Measurements from ENCODE around the gene PAWR. TPM values are rescaled to one million over a fixed set of nuclear protein-coding genes. Genes with fewer than 3 reads are reported as not detected.
A peak's percentile ranks its signal among the peaks of the same experiment; 100 is the strongest.
"Not testable (repeated sequence)": the region's sequence is repeated elsewhere in the genome, so short reads cannot be mapped to it uniquely, and the experiment has no call there.

The PAWR gene
- total RNA-seq, 1 donor: 8.7 TPM

DNA sequence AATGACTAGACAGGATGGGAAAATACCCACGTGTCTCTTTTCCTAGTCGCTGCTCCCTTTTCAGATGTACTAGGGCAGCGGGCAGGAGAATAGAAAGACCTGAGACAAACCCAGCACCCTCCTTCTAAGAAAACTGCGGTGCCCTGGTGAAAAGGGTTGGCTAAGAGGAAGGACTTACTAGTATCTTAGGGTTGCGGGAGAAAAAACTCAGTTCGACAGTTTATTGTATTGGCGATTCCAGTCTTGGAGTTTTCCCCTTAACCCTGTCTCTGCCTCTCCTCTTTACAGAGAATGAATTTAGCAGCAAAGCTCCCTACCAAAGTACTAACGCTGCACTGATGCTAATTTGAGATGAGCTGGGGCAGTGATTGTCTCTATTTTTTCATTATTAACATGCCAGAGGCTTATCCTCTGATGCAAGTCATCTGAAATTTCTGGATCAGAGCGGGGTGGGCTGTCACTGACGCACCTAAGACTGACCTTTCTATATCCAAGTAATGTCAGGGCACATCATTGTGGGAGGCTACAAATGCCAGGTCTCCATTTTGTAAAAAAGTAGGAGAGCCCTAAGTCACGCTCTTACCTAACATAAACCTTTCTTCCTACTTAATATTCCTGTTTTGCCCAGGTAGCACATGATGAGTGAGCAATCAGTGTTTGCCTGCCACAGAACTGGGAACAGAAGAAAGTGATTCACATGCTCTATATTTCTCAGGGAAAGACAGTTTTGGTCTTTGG is 916 bp upstream of the PAWR start:
- peaks cover 34% of the 10 kb centered on the region for H3K27me3 ChIP-seq (ENCODE audit: insufficient read depth, low read length)
- peak overlapping the region; percentile 48 for H3K4me3 ChIP-seq (ENCODE audit: low read length)

GRCh38 chr12:79690142-79690637 is 574 bp downstream of the PAWR start:
- Histone ChIP-seq H3K27me3 (ENCODE audit: insufficient read depth, low read length) (peaks cover 34% of the 10 kb centered on the region), H3K4me3 (ENCODE audit: low read length) (peak overlapping the region; percentile 48), H3K9me3 (ENCODE audit: low read depth, low read length) (no peaks in the 10 kb centered on the region), H3K4me1 (ENCODE audit: insufficient read depth, low read length) (peaks cover 18% of the 10 kb centered on the region)

More for the DNA sequence above, 916 bp upstream of the PAWR start:
- Histone ChIP-seq H3K9me3 (ENCODE audit: low read depth, low read length) (no peaks in the 10 kb centered on the region), H3K4me1 (ENCODE audit: insufficient read depth, low read length) (peaks cover 18% of the 10 kb centered on the region)

DNA sequence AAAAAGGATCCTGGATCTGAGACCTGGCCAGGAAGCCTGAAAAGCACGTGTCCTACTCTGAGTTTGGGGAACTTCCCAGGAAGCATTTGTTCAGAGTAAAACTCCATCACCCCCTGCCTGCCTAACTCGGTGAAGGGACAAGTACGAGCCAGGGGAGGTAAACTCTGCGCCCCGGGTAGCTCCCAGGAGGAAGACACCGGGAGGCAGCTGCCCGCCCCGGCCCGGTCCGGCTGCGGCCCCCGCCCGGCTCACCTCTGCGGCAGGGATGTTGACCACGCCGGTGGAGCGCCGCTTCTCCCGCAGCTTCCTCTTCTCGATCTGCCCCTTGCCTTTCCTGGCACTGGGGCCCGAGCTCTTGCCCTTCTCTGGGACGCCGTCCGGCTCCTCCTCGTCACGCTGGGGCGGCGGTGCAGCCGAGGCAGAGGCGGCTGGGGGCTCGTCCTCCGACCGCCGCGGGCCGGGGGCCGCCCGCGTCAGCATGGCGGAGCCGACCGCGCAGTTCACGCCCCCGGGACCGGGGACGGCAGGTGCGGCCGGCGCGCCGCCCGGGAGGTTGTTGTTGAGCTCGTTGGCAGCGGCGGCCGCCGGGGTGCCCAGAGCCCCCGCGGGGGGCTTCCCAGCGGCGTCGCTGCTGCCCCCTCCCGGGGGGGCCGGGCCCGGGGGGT is 1.2 kb downstream of the PAWR start:
- Histone ChIP-seq H3K9me3 (ENCODE audit: low read depth, low read length) (no peaks in the 10 kb centered on the region), H3K27me3 (ENCODE audit: insufficient read depth, low read length) (peaks cover 34% of the 10 kb centered on the region), H3K4me3 (ENCODE audit: low read length) (peak overlapping the region; percentile 48), H3K4me1 (ENCODE audit: insufficient read depth, low read length) (peaks cover 18% of the 10 kb centered on the region)

GRCh38 chr12:79689061-79689476 is 1.7 kb downstream of the PAWR start:
- Histone ChIP-seq H3K4me3 (ENCODE audit: low read length) (peak overlapping the region; percentile 48), H3K9me3 (ENCODE audit: low read depth, low read length) (no peaks in the 10 kb centered on the region), H3K4me1 (ENCODE audit: insufficient read depth, low read length) (peaks cover 18% of the 10 kb centered on the region), H3K27me3 (ENCODE audit: insufficient read depth, low read length) (peaks cover 34% of the 10 kb centered on the region)

- H3K4me1 ChIP-seq (ENCODE audit: insufficient read depth, low read length): peaks cover 18% of the 10 kb centered on the region
- peaks cover 34% of the 10 kb centered on the region for H3K27me3 ChIP-seq (ENCODE audit: insufficient read depth, low read length)
- peak overlapping the region; percentile 48 for H3K4me3 ChIP-seq (ENCODE audit: low read length)
- H3K9me3 ChIP-seq (ENCODE audit: low read depth, low read length): no peaks in the 10 kb centered on the region
Measured at GRCh38 chr12:79688376-79689060, 2.2 kb downstream of the PAWR start.

DNA sequence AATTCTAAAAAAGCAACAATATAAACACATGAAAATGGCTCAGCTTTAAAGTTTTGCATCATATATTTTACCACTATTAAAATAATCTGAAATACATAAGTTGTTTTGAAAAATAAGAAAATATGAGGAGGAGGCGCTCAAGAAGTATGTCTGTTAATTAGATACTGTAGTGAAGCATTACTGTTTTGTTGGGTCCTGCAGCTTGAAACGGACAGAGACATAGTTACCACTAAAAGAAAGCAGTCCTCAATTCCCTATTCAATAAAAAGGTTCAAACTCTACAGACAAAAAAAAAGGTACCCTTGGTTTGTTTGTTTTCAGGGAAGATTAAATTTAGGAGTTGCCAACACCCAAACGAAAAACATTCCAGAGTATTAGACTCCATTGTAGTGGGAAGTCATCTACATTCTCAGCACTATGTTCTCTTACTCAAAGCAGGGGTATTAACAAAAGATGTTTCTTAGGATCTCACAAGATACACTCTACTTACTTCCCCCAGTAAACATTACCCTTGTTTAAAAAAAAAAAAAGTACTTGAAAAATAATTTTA is 3.0 kb downstream of the PAWR start:
- H3K4me1 ChIP-seq (ENCODE audit: insufficient read depth, low read length): peaks cover 18% of the 10 kb centered on the region
- H3K9me3 ChIP-seq (ENCODE audit: low read depth, low read length): no peaks in the 10 kb centered on the region
- peaks cover 28% of the 10 kb centered on the region for H3K27me3 ChIP-seq (ENCODE audit: insufficient read depth, low read length)
- H3K4me3 ChIP-seq (ENCODE audit: low read length): no peak overlapping the region

GRCh38 chr12:79686171-79686570 is 4.6 kb downstream of the PAWR start:
- H3K4me1 ChIP-seq (ENCODE audit: insufficient read depth, low read length): peaks cover 13% of the 10 kb centered on the region
- H3K27me3 ChIP-seq (ENCODE audit: insufficient read depth, low read length): peaks cover 12% of the 10 kb centered on the region
- no peak overlapping the region for H3K4me3 ChIP-seq (ENCODE audit: low read length)
- H3K9me3 ChIP-seq (ENCODE audit: low read depth, low read length): no peaks in the 10 kb centered on the region

- H3K9me3 ChIP-seq (ENCODE audit: low read depth, low read length): no peaks in the 10 kb centered on the region
- peaks cover 11% of the 10 kb centered on the region for H3K27me3 ChIP-seq (ENCODE audit: insufficient read depth, low read length)
- H3K4me3 ChIP-seq (ENCODE audit: low read length): no peak overlapping the region
- H3K4me1 ChIP-seq (ENCODE audit: insufficient read depth, low read length): peaks cover 11% of the 10 kb centered on the region
Measured at GRCh38 chr12:79685068-79685467, 5.7 kb downstream of the PAWR start.

DNA sequence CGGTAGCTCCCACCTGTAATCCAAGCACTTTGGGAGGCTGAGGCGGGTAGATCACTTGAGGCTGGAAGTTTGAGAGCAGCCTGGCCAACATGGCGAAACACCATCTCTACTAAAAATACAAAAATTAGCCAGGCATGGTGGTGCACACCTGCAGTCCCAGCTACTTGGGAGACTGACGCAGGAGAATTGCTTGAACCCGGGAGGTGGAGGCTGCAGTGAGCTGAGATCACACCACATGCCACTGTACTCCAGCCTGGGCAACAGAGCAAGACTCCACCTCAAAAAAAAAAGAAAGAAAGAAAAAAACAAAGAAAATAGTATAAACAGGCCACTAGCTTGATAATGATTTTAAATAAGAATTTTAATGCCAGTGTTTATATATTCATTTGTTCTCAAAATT is 6.4 kb downstream of the PAWR start:
- not testable (repeated sequence) for H3K9me3 ChIP-seq (ENCODE audit: low read depth, low read length); H3K27me3 ChIP-seq (ENCODE audit: insufficient read depth, low read length); H3K4me1 ChIP-seq (ENCODE audit: insufficient read depth, low read length); H3K4me3 ChIP-seq (ENCODE audit: low read length)

DNA sequence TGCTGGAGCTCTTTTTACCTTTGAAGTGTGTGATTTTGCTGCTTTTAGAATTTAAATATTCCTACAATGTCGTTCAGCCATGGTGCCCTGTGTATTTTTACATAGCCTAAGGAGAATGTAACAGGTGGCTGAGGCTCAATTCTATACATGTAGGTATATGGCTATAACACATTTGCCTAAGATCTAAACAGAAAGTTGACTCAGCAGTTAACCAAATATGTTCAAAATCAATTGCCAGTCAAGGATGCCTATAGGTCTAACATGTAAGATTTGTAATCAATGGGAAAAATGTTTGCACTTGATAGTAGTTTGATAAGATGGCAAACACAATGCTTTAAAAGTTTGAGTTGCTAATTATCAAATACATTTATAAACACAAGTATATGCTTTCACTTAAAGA is 8.2 kb downstream of the PAWR start:
- Histone ChIP-seq H3K9me3 (ENCODE audit: low read depth, low read length) (no peaks in the 10 kb centered on the region), H3K4me3 (ENCODE audit: low read length) (no peak overlapping the region), H3K27me3 (ENCODE audit: insufficient read depth, low read length) (no peaks in the 10 kb centered on the region), H3K4me1 (ENCODE audit: insufficient read depth, low read length) (no peaks in the 10 kb centered on the region)

- no peaks in the 10 kb centered on the region for H3K9me3 ChIP-seq (ENCODE audit: low read depth, low read length)
- no peaks in the 10 kb centered on the region for H3K4me1 ChIP-seq (ENCODE audit: insufficient read depth, low read length)
- H3K4me3 ChIP-seq (ENCODE audit: low read length): no peak overlapping the region
- no peaks in the 10 kb centered on the region for H3K27me3 ChIP-seq (ENCODE audit: insufficient read depth, low read length)
Measured at GRCh38 chr12:79681008-79681590, 9.7 kb downstream of the PAWR start.

- H3K4me1 ChIP-seq (ENCODE audit: insufficient read depth, low read length): no peaks in the 10 kb centered on the region
- H3K9me3 ChIP-seq (ENCODE audit: low read depth, low read length): no peaks in the 10 kb centered on the region
- no peaks in the 10 kb centered on the region for H3K27me3 ChIP-seq (ENCODE audit: insufficient read depth, low read length)
- H3K4me3 ChIP-seq (ENCODE audit: low read length): no peak overlapping the region
Measured at GRCh38 chr12:79680051-79680450, 10.7 kb downstream of the PAWR start.

DNA sequence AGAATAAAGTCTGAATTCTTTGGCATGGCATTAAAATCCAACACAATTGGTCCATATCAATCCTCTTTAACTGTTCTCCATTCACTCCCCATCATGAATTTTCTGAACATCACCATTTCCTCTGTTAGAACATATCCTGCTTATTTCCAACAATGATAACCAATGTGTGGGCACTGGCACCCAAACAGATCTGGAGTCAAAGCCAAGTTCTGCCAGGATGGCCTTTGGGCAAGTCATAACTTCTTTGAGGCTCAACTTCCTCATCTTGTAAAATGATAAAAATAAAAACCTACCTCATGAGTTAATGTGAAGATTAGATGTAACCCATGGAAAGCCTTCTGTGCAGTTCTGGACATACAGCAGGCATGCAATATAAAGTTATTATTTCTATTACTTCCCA is 12.5 kb downstream of the PAWR start:
- Histone ChIP-seq H3K9me3 (ENCODE audit: low read depth, low read length) (no peaks in the 10 kb centered on the region), H3K27me3 (ENCODE audit: insufficient read depth, low read length) (no peaks in the 10 kb centered on the region), H3K4me3 (ENCODE audit: low read length) (no peak overlapping the region), H3K4me1 (ENCODE audit: insufficient read depth, low read length) (no peaks in the 10 kb centered on the region)

DNA sequence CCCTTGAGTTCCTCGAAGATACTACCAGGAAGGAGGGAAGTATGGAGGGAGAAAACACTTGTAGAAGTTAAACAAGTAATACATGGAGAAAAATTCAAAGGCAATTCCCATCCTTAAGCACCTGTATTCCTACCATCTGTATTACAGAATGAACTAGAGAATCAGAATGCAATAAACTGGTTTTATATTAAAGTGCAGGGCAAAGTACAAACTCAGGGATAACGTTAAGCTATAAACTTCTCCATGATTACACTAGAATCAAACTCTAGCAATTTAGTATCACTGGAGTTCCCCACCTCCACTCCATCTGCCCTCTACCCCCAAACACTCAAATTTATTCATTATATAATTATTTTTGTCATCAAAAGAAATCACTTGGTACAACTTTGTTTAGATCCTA is 13.1 kb downstream of the PAWR start:
- no peak overlapping the region for H3K4me3 ChIP-seq (ENCODE audit: low read length)
- no peaks in the 10 kb centered on the region for H3K4me1 ChIP-seq (ENCODE audit: insufficient read depth, low read length)
- H3K9me3 ChIP-seq (ENCODE audit: low read depth, low read length): no peaks in the 10 kb centered on the region
- no peaks in the 10 kb centered on the region for H3K27me3 ChIP-seq (ENCODE audit: insufficient read depth, low read length)

GRCh38 chr12:79676579-79676978 is 14.2 kb downstream of the PAWR start:
- Histone ChIP-seq H3K4me1 (ENCODE audit: insufficient read depth, low read length) (no peaks in the 10 kb centered on the region), H3K27me3 (ENCODE audit: insufficient read depth, low read length) (no peaks in the 10 kb centered on the region), H3K9me3 (ENCODE audit: low read depth, low read length) (no peaks in the 10 kb centered on the region), H3K4me3 (ENCODE audit: low read length) (no peak overlapping the region)

All from mononuclear cell (primary cell).